C4-2B (cell line): ENCODE data around the gene CEP85.

ENCODE experiments used
- ZFX ChIP-seq: fragments of 450-650 bp; IDR thresholded peaks from 2 replicates; pipeline ENCODE4 v1.6.1; 2017
- TF ChIP-seq, protein P1 (sequence below): fragments of 450-650 bp; conservative IDR thresholded peaks from 2 replicates; pipeline ENCODE4 v1.5.1; 2017; ENCODE audit warnings: mild to moderate bottlenecking

DNA sequence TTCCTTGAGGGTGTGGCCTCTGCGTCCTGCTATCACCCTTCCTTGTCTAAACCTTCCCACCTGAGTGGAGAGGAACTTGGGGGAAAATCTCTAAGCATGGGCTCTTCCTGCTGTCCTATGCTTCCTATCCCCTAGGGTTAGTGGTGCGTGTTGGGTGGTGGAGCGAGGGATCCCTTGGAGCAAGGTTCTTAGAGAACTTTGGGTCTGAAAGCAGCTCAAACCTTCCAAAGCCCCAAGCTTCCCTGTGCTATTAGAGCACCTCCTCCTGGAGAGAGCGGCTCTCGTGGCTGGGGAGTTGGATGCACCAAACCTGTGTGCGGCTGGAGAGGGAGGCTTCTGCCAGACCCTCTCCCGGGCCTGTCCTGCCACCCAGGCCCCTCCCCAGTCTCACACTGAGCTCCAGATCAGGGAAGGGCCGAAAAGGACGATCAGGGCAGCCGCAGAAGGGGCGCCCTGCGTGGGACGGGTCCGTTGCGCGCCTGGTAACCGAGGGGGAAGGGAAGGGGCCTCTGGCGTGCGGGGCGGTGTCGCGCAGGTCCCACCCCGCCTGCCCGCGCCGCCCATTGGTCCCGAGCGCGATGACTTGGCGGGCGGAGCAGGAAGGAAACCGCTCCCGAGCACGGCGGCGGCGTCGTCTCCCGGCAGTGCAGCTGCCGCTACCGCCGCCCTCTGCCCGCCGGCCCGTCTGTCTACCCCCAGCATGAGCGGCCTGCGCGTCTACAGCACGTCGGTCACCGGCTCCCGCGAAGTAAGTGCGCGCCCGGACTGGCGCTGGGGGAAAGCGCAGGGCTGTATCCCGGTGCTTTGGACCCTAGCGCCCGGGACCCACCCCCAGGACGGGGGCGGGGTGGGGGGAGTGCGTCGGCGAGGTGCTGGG is 45.7 kb downstream of the CEP85 start, which contains the start of gene SH3BGRL3:
- TF ChIP-seq, protein P1, sequence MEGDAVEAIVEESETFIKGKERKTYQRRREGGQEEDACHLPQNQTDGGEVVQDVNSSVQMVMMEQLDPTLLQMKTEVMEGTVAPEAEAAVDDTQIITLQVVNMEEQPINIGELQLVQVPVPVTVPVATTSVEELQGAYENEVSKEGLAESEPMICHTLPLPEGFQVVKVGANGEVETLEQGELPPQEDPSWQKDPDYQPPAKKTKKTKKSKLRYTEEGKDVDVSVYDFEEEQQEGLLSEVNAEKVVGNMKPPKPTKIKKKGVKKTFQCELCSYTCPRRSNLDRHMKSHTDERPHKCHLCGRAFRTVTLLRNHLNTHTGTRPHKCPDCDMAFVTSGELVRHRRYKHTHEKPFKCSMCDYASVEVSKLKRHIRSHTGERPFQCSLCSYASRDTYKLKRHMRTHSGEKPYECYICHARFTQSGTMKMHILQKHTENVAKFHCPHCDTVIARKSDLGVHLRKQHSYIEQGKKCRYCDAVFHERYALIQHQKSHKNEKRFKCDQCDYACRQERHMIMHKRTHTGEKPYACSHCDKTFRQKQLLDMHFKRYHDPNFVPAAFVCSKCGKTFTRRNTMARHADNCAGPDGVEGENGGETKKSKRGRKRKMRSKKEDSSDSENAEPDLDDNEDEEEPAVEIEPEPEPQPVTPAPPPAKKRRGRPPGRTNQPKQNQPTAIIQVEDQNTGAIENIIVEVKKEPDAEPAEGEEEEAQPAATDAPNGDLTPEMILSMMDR: peak; percentile 46
- TF ChIP-seq ZFX: no peak
